Vagina (tissue), 2 donors: ENCODE measurements around the gene UBASH3B. TPM values are rescaled to one million over a fixed set of nuclear protein-coding genes. Genes with fewer than 3 reads are reported as not detected.

Source experiments
- DNase-seq, 2 donors: peaks; one replicate each; pipeline ENCODE4 v3.0.0-alpha.2; 2017; ENCODE audit errors: extremely low spot score in 2 of 2
- H3K27ac ChIP-seq: fragments of 200-600 bp; sonication (generic); one replicate; pipeline ENCODE4 v1.5.1; 2019
- H3K27me3 ChIP-seq: fragments of 200-600 bp; sonication (generic); one replicate; pipeline ENCODE4 v1.5.1; 2019
- H3K36me3 ChIP-seq, 2 donors: fragments of 200-600 bp; sonication (generic); one replicate each; pipeline ENCODE4 v1.5.1; 2017 to 2019
- H3K4me1 ChIP-seq: fragments of 200-600 bp; sonication (generic); one replicate; pipeline ENCODE4 v1.5.1; 2019
- H3K4me3 ChIP-seq, 2 donors: fragments of 200-600 bp; sonication (generic); 1 replicate in 1 of 2; 2 replicates in 1 of 2; pipeline ENCODE4 v1.5.1; 2016 to 2019
- H3K9me3 ChIP-seq: fragments of 200-600 bp; sonication (generic); one replicate; pipeline ENCODE4 v1.5.1; 2019
- CTCF ChIP-seq, 3 experiments: fragments of 450-650 bp in 2 of 3; fragments of 200-600 bp in 1 of 3; sonication (generic) in 1 of 3; IDR thresholded peaks; one replicate each; pipeline ENCODE4 v1.5.1; 2017 to 2019; ENCODE audit warnings: antibody characterized with exemption in 3 of 3, mild to moderate bottlenecking in 2 of 3, moderate library complexity in 2 of 3
- POLR2A ChIP-seq, 2 donors: fragments of 450-650 bp; IDR thresholded peaks; one replicate each; pipeline ENCODE4 v1.6.1; 2017; ENCODE audit warnings: antibody characterized with exemption in 2 of 2, mild to moderate bottlenecking in 2 of 2, moderate library complexity in 2 of 2
- POLR2AphosphoS5 ChIP-seq, 2 donors: sonication (generic); formaldehyde crosslinking; IDR thresholded peaks; one replicate each; pipeline ENCODE4 v1.9.0; 2017; ENCODE audit warnings: antibody characterized with exemption in 2 of 2, mild to moderate bottlenecking in 2 of 2, low read depth in 1 of 2; ENCODE audit not compliant: insufficient read depth in 1 of 2
- intact Hi-C: fragments of 100-400 bp; cut with DNase I; formaldehyde crosslinking; loops from one replicate; pipeline ENCODE4 v1.15.1; 2023
- total RNA-seq: library from RNA; depleted of rRNA; stranded (reverse); fragments of >200 nt; gene quantifications from one replicate; pipeline ENCODE4 v1.2.3, GENCODE V29; 2016

Gene UBASH3B
- total RNA-seq, 1 donor from 2014 or later = 2.2 TPM

- Histone ChIP-seq H3K27ac (no peak overlapping the region), H3K36me3 (no peaks in the 10 kb centered on the region)
- TF ChIP-seq CTCF (IDR thresholded peaks at IDR 0.05) = no peak
- TF ChIP-seq POLR2AphosphoS5 (IDR thresholded peaks at IDR 0.05; ENCODE audit: insufficient read depth in 1 of 2, low read depth in 1 of 2) = no peak
- TF ChIP-seq POLR2A (IDR thresholded peaks at IDR 0.05) = no peak
Measured at GRCh38 chr11:122695076-122695615, 39.6 kb downstream of the UBASH3B start.

GRCh38 chr11:122696662-122697061 lies 41.1 kb downstream of the UBASH3B start:
- H3K4me1 ChIP-seq = peaks cover 3% of the 10 kb centered on the region
- no peaks in the 10 kb centered on the region for H3K27me3 ChIP-seq
- intact Hi-C loops = no loop called here
- no peak for DNase-seq
- H3K9me3 ChIP-seq = no peaks in the 10 kb centered on the region
- H3K27ac ChIP-seq = no peak overlapping the region
- TF ChIP-seq POLR2AphosphoS5 (IDR thresholded peaks at IDR 0.05; ENCODE audit: insufficient read depth in 1 of 2, low read depth in 1 of 2) = no peak
- no peak for TF ChIP-seq POLR2A (IDR thresholded peaks at IDR 0.05)
- TF ChIP-seq CTCF (IDR thresholded peaks at IDR 0.05) = no peak
- H3K36me3 ChIP-seq = no peaks in the 10 kb centered on the region
- H3K4me3 ChIP-seq = no peak overlapping the region

More at GRCh38 chr11:122695076-122695615, 39.6 kb downstream of the UBASH3B start:
- peaks cover 9% of the 10 kb centered on the region for H3K4me1 ChIP-seq
- no peak for DNase-seq
- H3K4me3 ChIP-seq = no peak overlapping the region
- intact Hi-C loops = no loop called here
- no peaks in the 10 kb centered on the region for H3K27me3 ChIP-seq
- H3K9me3 ChIP-seq = no peaks in the 10 kb centered on the region

DNA sequence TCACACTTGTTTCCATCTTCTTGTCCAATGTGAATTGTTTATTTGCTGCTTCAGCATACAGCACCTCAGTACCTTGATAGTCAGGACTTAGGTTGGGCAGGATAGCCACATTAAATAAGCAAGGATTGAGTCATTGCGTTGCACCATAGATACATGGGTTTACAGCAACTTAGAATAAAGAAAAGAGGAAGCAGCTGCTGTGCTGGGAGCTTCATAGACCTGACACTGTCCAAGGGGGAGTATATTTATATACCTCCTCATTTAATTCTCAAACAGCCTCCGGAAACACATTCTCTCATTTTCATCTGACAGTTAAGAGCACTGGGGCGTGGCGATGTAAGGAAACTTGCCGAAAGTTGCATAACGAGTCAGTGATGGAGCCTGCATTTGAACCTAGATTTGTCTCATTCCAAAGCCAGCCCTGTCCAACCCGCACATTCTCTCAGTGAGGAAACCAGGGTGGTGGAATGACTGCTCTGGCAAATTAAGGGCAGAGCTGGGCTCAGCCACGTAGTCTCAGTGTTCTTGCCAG lies 42.2 kb downstream of the UBASH3B start:
- no peak overlapping the region for H3K4me3 ChIP-seq
- H3K4me1 ChIP-seq = no peaks in the 10 kb centered on the region
- no peak for DNase-seq
- H3K9me3 ChIP-seq = no peaks in the 10 kb centered on the region
- intact Hi-C loops = no loop called here
- TF ChIP-seq CTCF (IDR thresholded peaks at IDR 0.05) (no peak), POLR2AphosphoS5 (IDR thresholded peaks at IDR 0.05; ENCODE audit: insufficient read depth in 1 of 2, low read depth in 1 of 2) (no peak), POLR2A (IDR thresholded peaks at IDR 0.05) (no peak)
- no peak overlapping the region for H3K27ac ChIP-seq
- H3K36me3 ChIP-seq = no peaks in the 10 kb centered on the region
- no peaks in the 10 kb centered on the region for H3K27me3 ChIP-seq

GRCh38 chr11:122698392-122698791 lies 42.9 kb downstream of the UBASH3B start:
- TF ChIP-seq POLR2AphosphoS5 (IDR thresholded peaks at IDR 0.05; ENCODE audit: insufficient read depth in 1 of 2, low read depth in 1 of 2) (no peak), POLR2A (IDR thresholded peaks at IDR 0.05) (no peak), CTCF (IDR thresholded peaks at IDR 0.05) (no peak)
- Histone ChIP-seq H3K27ac (no peak overlapping the region), H3K27me3 (no peaks in the 10 kb centered on the region), H3K9me3 (no peaks in the 10 kb centered on the region), H3K4me1 (no peaks in the 10 kb centered on the region), H3K4me3 (no peak overlapping the region), H3K36me3 (no peaks in the 10 kb centered on the region)
- no peak for DNase-seq
- intact Hi-C loops = no loop called here

DNA sequence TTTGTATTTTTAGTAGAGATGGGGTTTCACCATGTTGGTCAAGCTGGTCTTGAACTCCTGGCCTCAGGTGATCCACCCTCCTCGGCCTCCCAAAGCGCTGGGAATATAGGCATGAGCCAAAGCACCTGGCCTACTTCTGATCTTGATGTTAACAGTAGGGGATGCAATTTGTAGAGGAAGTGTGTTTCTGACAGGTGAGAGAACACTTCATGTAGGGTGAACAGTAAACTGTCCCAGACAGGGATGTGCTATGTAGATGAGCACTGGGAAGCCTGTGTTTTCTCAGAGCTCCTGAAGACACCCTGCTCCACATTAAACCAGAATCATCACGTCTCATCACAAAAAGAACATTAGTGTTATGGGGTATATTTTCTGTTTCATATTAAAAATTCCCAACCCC lies 45.1 kb downstream of the UBASH3B start:
- no peak overlapping the region for H3K27ac ChIP-seq
- TF ChIP-seq POLR2A (IDR thresholded peaks at IDR 0.05) (no peak), POLR2AphosphoS5 (IDR thresholded peaks at IDR 0.05; ENCODE audit: insufficient read depth in 1 of 2, low read depth in 1 of 2) (no peak), CTCF (IDR thresholded peaks at IDR 0.05) (no peak)
- no peak for DNase-seq
- no peak overlapping the region for H3K4me3 ChIP-seq
- intact Hi-C loops = no loop called here
- no peaks in the 10 kb centered on the region for H3K27me3 ChIP-seq
- no peaks in the 10 kb centered on the region for H3K36me3 ChIP-seq
- no peaks in the 10 kb centered on the region for H3K4me1 ChIP-seq
- H3K9me3 ChIP-seq = no peaks in the 10 kb centered on the region
